HepG2 (cell line): Measurements from ENCODE around the gene OR11A1.

ENCODE experiments used
- BCL6 ChIP-seq: IDR thresholded peaks from 2 replicates; pipeline ENCODE4 v1.6.1; 2016; ENCODE audit warnings: missing genetic modification reagents, missing compliant biosample characterization
- CTCF ChIP-seq: sonication (generic); formaldehyde crosslinking; IDR thresholded peaks from 2 replicates; pipeline ENCODE4 v1.5.0; 2020; ENCODE audit warnings: mild to moderate bottlenecking, missing genetic modification reagents, moderate library complexity
- FOSL1 ChIP-seq: sonication (generic); formaldehyde crosslinking; IDR thresholded peaks from 2 replicates; pipeline ENCODE4 v1.9.0; 2021; ENCODE audit warnings: missing genetic modification reagents, borderline replicate concordance
- IRF9 ChIP-seq: sonication (generic); formaldehyde crosslinking; IDR thresholded peaks from 2 replicates; pipeline ENCODE4 v1.8.0; 2022; ENCODE audit warnings: missing genetic modification reagents, mild to moderate bottlenecking, borderline replicate concordance
- MAX ChIP-seq: IDR thresholded peaks from 2 replicates; pipeline ENCODE4 v1.6.1; 2012; ENCODE audit warnings: inconsistent platforms
- MXI1 ChIP-seq: IDR thresholded peaks from 3 replicates; pipeline ENCODE4 v1.6.1; 2012; ENCODE audit warnings: low read depth, low read length, inconsistent platforms, borderline replicate concordance

GRCh38 chr6:29479560-29479959 lies 22.7 kb upstream of the OR11A1 start:
- TF ChIP-seq BCL6 (CRISPR knock-in tag) (no peak), MXI1 (no peak), IRF9 (no peak), CTCF (CRISPR knock-in tag) (no peak), MAX (no peak), FOSL1 (no peak)
